ENCODE data around the gene TRIM59. TPM values are rescaled to one million over a fixed set of nuclear protein-coding genes. Genes with fewer than 3 reads are reported as not detected.

The TRIM59 gene
- total RNA-seq, 1 donor from 2014 or later = 23.4 TPM

- CTCF ChIA-PET = no interaction called here
- Mint-ChIP-seq H3K9me3 (no peaks in the 10 kb centered on the region), H3K27me3 (no peaks in the 10 kb centered on the region), H3K27ac (no peak overlapping the region), H3K4me1 (peaks cover 1% of the 10 kb centered on the region), H3K36me3 (ENCODE audit: low read depth) (peaks cover 64% of the 10 kb centered on the region), H3K4me3 (no peak overlapping the region)
- intact Hi-C loops (cut with micrococcal nuclease) = no loop called here
- DNase-seq (no peak), ATAC-seq (ENCODE audit: low read depth) (no peak)
- POLR2A ChIA-PET = no interaction called here
- TF ChIP-seq, protein P1, sequence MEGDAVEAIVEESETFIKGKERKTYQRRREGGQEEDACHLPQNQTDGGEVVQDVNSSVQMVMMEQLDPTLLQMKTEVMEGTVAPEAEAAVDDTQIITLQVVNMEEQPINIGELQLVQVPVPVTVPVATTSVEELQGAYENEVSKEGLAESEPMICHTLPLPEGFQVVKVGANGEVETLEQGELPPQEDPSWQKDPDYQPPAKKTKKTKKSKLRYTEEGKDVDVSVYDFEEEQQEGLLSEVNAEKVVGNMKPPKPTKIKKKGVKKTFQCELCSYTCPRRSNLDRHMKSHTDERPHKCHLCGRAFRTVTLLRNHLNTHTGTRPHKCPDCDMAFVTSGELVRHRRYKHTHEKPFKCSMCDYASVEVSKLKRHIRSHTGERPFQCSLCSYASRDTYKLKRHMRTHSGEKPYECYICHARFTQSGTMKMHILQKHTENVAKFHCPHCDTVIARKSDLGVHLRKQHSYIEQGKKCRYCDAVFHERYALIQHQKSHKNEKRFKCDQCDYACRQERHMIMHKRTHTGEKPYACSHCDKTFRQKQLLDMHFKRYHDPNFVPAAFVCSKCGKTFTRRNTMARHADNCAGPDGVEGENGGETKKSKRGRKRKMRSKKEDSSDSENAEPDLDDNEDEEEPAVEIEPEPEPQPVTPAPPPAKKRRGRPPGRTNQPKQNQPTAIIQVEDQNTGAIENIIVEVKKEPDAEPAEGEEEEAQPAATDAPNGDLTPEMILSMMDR (IDR thresholded peaks at IDR 0.05) = no peak
Measured at GRCh38 chr3:160417311-160417710, 32.3 kb downstream of the TRIM59 start.

GRCh38 chr3:160413613-160414248, 35.9 kb downstream of the TRIM59 start:
- Mint-ChIP-seq H3K9me3 (no peaks in the 10 kb centered on the region), H3K27me3 (no peaks in the 10 kb centered on the region), H3K27ac (no peak overlapping the region), H3K36me3 (ENCODE audit: low read depth) (peaks cover 48% of the 10 kb centered on the region), H3K4me3 (no peak overlapping the region), H3K4me1 (peaks cover 1% of the 10 kb centered on the region)
- DNase-seq = peak; percentile 19
- POLR2A ChIA-PET = interaction anchor here (1.2 kb wide), 1 partner anchor 381 kb away, joined by 4 read pairs; no protein-coding TSS in a partner anchor
- TF ChIP-seq, protein P1 (IDR thresholded peaks at IDR 0.05) = peak; percentile 98
- CTCF ChIA-PET = interaction anchor here (0.8 to 6.3 kb wide), 9 partner anchors 10 to 631 kb away, joined by 3 to 73 read pairs (median 6); partner anchors contain the start of gene IL12A
- ATAC-seq (ENCODE audit: low read depth) = peak; percentile 90
- intact Hi-C loops (cut with micrococcal nuclease) = loop anchor here (1.0 to 2.0 kb wide), 8 partner anchors 13 to 1565 kb away; partner anchors contain the start of gene IL12A

GRCh38 chr3:160412477-160412876, 37.1 kb downstream of the TRIM59 start:
- no peak overlapping the region for H3K4me3 Mint-ChIP-seq
- DNase-seq (no peak), ATAC-seq (ENCODE audit: low read depth) (no peak)
- peaks cover 1% of the 10 kb centered on the region for H3K4me1 Mint-ChIP-seq
- POLR2A ChIA-PET = no interaction called here
- H3K27ac Mint-ChIP-seq = no peak overlapping the region
- intact Hi-C loops (cut with micrococcal nuclease) = loop anchor here (2.0 kb wide), 1 partner anchor 1564 kb away; no protein-coding TSS in a partner anchor
- no peaks in the 10 kb centered on the region for H3K9me3 Mint-ChIP-seq
- TF ChIP-seq, protein P1 (IDR thresholded peaks at IDR 0.05) = no peak
- CTCF ChIA-PET = interaction anchor here (1.0 to 6.3 kb wide), 8 partner anchors 9 to 527 kb away, joined by 3 to 73 read pairs (median 6); partner anchors contain the start of genes IL12A and TRIM59
- H3K27me3 Mint-ChIP-seq = no peaks in the 10 kb centered on the region
- peaks cover 44% of the 10 kb centered on the region for H3K36me3 Mint-ChIP-seq (ENCODE audit: low read depth)

- Mint-ChIP-seq H3K27ac (no peak overlapping the region), H3K4me1 (peaks cover 1% of the 10 kb centered on the region), H3K27me3 (no peaks in the 10 kb centered on the region), H3K36me3 (ENCODE audit: low read depth) (peaks cover 37% of the 10 kb centered on the region), H3K4me3 (no peak overlapping the region), H3K9me3 (no peaks in the 10 kb centered on the region)
- POLR2A ChIA-PET = no interaction called here
- intact Hi-C loops (cut with micrococcal nuclease) = no loop called here
- ATAC-seq (ENCODE audit: low read depth) (no peak), DNase-seq (no peak)
- TF ChIP-seq, protein P1 (IDR thresholded peaks at IDR 0.05) = no peak
- CTCF ChIA-PET = interaction anchor here (0.5 to 6.3 kb wide), 4 partner anchors 59 to 524 kb away, joined by 3 to 73 read pairs (median 5); no protein-coding TSS in a partner anchor
Measured at GRCh38 chr3:160409812-160410610, 39.6 kb downstream of the TRIM59 start.
